ENCODE results near the gene MEFV.
"Not testable (repeated sequence)": the region's sequence is repeated elsewhere in the genome, so short reads cannot be mapped to it uniquely, and the experiment has no call there.

The MEFV gene

DNA sequence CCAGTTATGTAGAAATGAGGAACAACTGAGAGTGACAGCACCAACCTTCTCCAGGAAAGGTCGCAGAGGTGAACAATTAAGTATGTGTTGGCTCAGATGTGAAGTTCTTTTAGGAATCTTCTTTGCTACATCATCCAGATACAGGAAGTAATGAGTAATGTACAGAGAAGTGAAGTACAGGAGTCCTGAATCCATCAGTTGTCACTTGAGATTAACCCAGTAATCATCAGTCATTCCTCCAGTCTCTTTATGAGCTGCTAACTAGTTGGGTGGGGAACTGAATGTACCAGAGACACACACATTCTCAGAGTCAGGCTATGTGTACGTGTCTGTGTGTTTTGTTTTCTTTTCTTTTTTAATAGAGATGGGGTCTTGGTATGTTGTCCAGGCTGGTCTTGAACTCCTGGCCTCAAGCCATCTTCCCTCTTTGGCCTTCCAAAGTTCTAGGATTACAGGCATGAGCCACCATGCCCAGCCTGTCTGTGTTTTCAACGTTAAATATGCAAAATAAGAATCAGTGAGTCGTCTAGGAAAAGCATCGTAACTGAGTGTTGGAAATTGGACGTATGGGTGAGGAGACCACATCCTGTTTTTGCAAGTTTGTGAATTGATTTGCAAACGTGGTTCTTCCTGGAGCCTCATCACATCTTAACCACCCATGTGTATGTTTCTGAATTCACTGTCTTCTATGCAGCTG is 41.4 kb downstream of the MEFV start:
- Histone ChIP-seq H2AFZ (ENCODE audit: low read depth, low read length) (0 out of 2 replicates have a peak overlapping the region, but pooled peaks have one; percentile 5), H3K9me3 (ENCODE audit: insufficient read depth, low read length) (no peaks in the 10 kb centered on the region), H3K9ac (ENCODE audit: low read length) (no peak overlapping the region), H3K79me2 (ENCODE audit: low read length) (no peaks in the 10 kb centered on the region), H3K36me3 (replicated peaks; ENCODE audit: low read depth, low read length) (no peaks in the 10 kb centered on the region), H3K27ac (ENCODE audit: low read length) (no peak overlapping the region), H3K27me3 (ENCODE audit: low read depth, low read length) (peaks cover 7% of the 10 kb centered on the region), H3K4me1 (ENCODE audit: low read length) (peaks cover 8% of the 10 kb centered on the region; the same call in 1 of the 2 replicates), H4K20me1 (ENCODE audit: insufficient read depth, low read length) (no peaks in the 10 kb centered on the region), H3K4me3 (ENCODE audit: low read length) (no peak overlapping the region), H3K4me2 (ENCODE audit: low read length) (peak overlapping the region; percentile 13; the same call in 1 of the 2 replicates)
- TF ChIP-seq EZH2phosphoT487 (IDR thresholded peaks at IDR 0.05; ENCODE audit: low read depth), result no peak
- TF ChIP-seq, protein P1, sequence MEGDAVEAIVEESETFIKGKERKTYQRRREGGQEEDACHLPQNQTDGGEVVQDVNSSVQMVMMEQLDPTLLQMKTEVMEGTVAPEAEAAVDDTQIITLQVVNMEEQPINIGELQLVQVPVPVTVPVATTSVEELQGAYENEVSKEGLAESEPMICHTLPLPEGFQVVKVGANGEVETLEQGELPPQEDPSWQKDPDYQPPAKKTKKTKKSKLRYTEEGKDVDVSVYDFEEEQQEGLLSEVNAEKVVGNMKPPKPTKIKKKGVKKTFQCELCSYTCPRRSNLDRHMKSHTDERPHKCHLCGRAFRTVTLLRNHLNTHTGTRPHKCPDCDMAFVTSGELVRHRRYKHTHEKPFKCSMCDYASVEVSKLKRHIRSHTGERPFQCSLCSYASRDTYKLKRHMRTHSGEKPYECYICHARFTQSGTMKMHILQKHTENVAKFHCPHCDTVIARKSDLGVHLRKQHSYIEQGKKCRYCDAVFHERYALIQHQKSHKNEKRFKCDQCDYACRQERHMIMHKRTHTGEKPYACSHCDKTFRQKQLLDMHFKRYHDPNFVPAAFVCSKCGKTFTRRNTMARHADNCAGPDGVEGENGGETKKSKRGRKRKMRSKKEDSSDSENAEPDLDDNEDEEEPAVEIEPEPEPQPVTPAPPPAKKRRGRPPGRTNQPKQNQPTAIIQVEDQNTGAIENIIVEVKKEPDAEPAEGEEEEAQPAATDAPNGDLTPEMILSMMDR (IDR thresholded peaks at IDR 0.05; ENCODE audit: low read depth, low read length), result no peak

DNA sequence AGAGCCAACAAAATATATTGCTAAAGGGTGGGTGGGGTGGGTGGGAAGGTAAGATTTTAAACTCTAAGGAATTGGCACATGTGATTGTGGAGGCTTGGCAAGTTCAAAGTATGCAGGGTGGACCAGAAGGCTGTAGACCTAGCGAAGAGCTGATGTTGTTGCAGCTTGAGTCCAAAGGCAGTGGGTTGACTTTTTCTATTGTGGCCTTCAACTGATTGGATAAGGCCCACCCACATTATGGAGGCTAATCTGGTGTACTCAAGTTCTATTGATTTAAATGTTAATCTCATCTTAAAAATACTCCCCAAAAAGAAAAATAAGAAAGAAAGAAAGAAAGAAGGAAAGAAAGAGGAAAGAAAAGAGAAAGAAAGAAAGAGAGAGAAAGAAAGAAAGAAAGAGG is 43.9 kb downstream of the MEFV start:
- Histone ChIP-seq H3K27ac (ENCODE audit: low read length) (no peak overlapping the region), H3K79me2 (ENCODE audit: low read length) (no peaks in the 10 kb centered on the region), H2AFZ (ENCODE audit: low read depth, low read length) (no peak overlapping the region), H3K36me3 (replicated peaks; ENCODE audit: low read depth, low read length) (no peaks in the 10 kb centered on the region), H4K20me1 (ENCODE audit: insufficient read depth, low read length) (no peaks in the 10 kb centered on the region), H3K4me3 (ENCODE audit: low read length) (no peak overlapping the region), H3K4me2 (ENCODE audit: low read length) (no peak overlapping the region), H3K27me3 (ENCODE audit: low read depth, low read length) (peaks cover 7% of the 10 kb centered on the region), H3K9me3 (ENCODE audit: insufficient read depth, low read length) (no peaks in the 10 kb centered on the region), H3K9ac (ENCODE audit: low read length) (no peak overlapping the region), H3K4me1 (ENCODE audit: low read length) (peaks cover 8% of the 10 kb centered on the region; the same call in 1 of the 2 replicates)
- no peak for TF ChIP-seq EZH2phosphoT487 (IDR thresholded peaks at IDR 0.05; ENCODE audit: low read depth)
- TF ChIP-seq, protein P1 (IDR thresholded peaks at IDR 0.05; ENCODE audit: low read depth, low read length), result no peak

DNA sequence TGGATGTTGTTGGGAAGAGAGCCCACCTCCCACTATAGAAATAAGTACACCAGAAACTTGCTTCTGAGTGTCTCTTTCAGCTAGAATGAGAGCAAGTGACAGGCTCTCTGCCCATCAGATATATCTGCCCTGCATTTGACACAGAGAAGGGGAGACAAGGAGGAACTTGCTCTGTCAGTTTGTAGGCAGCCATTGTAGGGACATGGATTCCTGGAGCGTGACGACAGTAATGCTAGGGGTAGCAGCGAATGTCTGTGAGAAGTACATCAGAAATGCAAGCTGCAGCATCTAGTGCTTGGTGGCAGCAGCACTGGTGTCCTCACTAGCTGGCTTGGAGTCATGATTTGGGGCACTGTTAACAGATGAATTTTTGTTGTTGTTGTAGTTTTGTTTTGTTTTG is 44.4 kb downstream of the MEFV start:
- Histone ChIP-seq H3K27me3 (ENCODE audit: low read depth, low read length) (peaks cover 7% of the 10 kb centered on the region), H3K4me1 (ENCODE audit: low read length) (peaks cover 8% of the 10 kb centered on the region; the same call in 1 of the 2 replicates), H3K9ac (ENCODE audit: low read length) (no peak overlapping the region), H3K4me3 (ENCODE audit: low read length) (no peak overlapping the region), H4K20me1 (ENCODE audit: insufficient read depth, low read length) (no peaks in the 10 kb centered on the region), H3K27ac (ENCODE audit: low read length) (no peak overlapping the region), H2AFZ (ENCODE audit: low read depth, low read length) (no peak overlapping the region), H3K36me3 (replicated peaks; ENCODE audit: low read depth, low read length) (no peaks in the 10 kb centered on the region), H3K4me2 (ENCODE audit: low read length) (no peak overlapping the region), H3K9me3 (ENCODE audit: insufficient read depth, low read length) (no peaks in the 10 kb centered on the region), H3K79me2 (ENCODE audit: low read length) (no peaks in the 10 kb centered on the region)
- TF ChIP-seq EZH2phosphoT487 (IDR thresholded peaks at IDR 0.05; ENCODE audit: low read depth), result no peak

DNA sequence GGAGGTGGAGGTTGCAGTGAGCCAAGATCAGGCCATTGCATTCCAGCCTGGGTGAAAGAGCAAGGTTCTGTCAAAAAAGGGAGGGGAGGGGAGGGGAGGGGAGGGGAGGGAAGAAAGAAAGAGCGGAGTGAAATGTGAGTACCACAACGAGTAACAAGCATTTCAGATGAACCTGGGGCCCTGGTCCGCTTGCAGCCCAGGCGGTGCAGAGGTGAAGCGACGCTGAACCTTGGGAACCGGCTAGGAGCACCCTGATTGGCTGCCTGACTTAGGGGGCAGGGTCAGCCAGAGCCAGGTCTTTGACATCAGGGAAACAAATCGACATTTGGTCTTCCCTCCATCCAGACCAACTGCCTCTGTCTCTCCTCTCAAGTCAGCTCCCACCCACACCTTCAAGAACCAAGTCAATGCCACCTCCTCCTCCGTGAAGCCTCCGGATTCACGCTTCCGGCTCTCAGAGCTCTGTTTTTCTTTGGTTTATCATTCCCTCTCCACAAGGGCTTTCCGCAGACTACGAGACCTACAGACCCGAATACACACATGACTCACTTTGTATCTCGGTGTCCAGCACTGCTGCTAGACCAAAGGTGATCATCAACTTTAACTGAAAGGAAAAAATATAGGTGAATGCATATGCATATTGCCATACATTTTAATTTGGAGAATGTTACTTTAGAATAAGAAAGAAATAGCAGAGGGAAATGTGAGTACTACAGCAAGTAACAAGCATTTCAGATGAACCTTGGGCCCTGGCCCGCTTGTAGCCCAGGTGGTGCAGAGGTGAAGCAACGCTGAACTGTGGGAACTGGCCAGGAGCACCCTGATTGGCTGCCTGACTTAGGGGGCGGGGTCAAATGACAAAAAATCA is 49.1 kb downstream of the MEFV start:
- Histone ChIP-seq H4K20me1 (ENCODE audit: insufficient read depth, low read length) (no peaks in the 10 kb centered on the region), H2AFZ (ENCODE audit: low read depth, low read length) (no peak overlapping the region), H3K4me3 (ENCODE audit: low read length) (no peak overlapping the region), H3K9me3 (ENCODE audit: insufficient read depth, low read length) (no peaks in the 10 kb centered on the region), H3K4me2 (ENCODE audit: low read length) (no peak overlapping the region), H3K9ac (ENCODE audit: low read length) (no peak overlapping the region), H3K27me3 (ENCODE audit: low read depth, low read length) (peaks cover 7% of the 10 kb centered on the region), H3K36me3 (replicated peaks; ENCODE audit: low read depth, low read length) (no peaks in the 10 kb centered on the region), H3K4me1 (ENCODE audit: low read length) (no peaks in the 10 kb centered on the region), H3K79me2 (ENCODE audit: low read length) (no peaks in the 10 kb centered on the region), H3K27ac (ENCODE audit: low read length) (no peak overlapping the region)
- TF ChIP-seq, protein P1 (IDR thresholded peaks at IDR 0.05; ENCODE audit: low read depth, low read length), result no peak
- no peak for TF ChIP-seq EZH2phosphoT487 (IDR thresholded peaks at IDR 0.05; ENCODE audit: low read depth)

DNA sequence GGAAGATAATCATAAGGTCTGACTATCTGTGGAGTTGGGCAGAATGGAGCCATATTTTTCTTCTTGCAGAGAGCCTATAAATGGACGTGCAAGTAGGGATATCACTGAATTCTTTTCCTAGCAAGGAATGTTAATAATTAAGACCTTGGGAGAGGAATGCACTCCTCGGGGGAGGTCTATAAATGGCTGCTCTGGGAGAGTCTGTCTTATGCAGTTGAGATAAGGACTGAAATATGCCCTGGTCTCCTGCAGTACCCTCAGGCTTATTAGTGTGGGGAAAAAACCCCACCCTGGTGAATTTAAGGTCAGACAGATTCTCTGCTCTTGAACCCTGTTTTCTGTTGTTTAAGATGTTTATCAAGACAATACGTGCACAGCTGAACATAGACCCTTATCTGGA is 50.5 kb downstream of the MEFV start:
- H3K4me2 ChIP-seq (ENCODE audit: low read length); H3K9ac ChIP-seq (ENCODE audit: low read length); H3K9me3 ChIP-seq (ENCODE audit: insufficient read depth, low read length); H3K4me1 ChIP-seq (ENCODE audit: low read length); H3K36me3 ChIP-seq (replicated peaks; ENCODE audit: low read depth, low read length); H3K4me3 ChIP-seq (ENCODE audit: low read length); H3K79me2 ChIP-seq (ENCODE audit: low read length); H3K27me3 ChIP-seq (ENCODE audit: low read depth, low read length); H4K20me1 ChIP-seq (ENCODE audit: insufficient read depth, low read length); H2AFZ ChIP-seq (ENCODE audit: low read depth, low read length); H3K27ac ChIP-seq (ENCODE audit: low read length): not testable (repeated sequence)
